Kidney glomerular epithelial cell (primary cell): ENCODE results near the gene C2CD2.
A peak's percentile ranks its signal among the peaks of the same experiment; 100 is the strongest.

ENCODE experiments used
- DNase-seq: peaks from one replicate; lab custom pipeline; 2025; lab: John Stamatoyannopoulos, UW

Gene C2CD2

GRCh38 chr21:41888749-41889376 is 65.0 kb downstream of the C2CD2 start:
- DNase-seq = no peak

GRCh38 chr21:41887667-41888066 is 66.2 kb downstream of the C2CD2 start:
- DNase-seq = no peak

- DNase-seq = no peak
These were observed 67.5 kb downstream of the C2CD2 start for GRCh38 chr21:41886328-41886727.

- no peak for DNase-seq
These were observed 68.3 kb downstream of the C2CD2 start for GRCh38 chr21:41885341-41886024.

- DNase-seq = no peak
These were observed 69.3 kb downstream of the C2CD2 start for GRCh38 chr21:41884501-41885030.

- no peak for DNase-seq
These were observed 70.2 kb downstream of the C2CD2 start for GRCh38 chr21:41883582-41883981.

GRCh38 chr21:41881051-41881450 is 72.8 kb downstream of the C2CD2 start:
- DNase-seq = no peak

- DNase-seq = no peak
These were observed 73.7 kb downstream of the C2CD2 start for GRCh38 chr21:41880153-41880552.

GRCh38 chr21:41879190-41879998 is 74.4 kb downstream of the C2CD2 start, which contains the start of gene PRDM15:
PRDM15 (minus strand) TSS chr21:41879344; CDS start chr21:41860363, 18,981 bp downstream.
- DNase-seq = peak; percentile 50

- peak; percentile 50 for DNase-seq
These were observed 75.0 kb downstream of the C2CD2 start for GRCh38 chr21:41878831-41879189.

GRCh38 chr21:41877901-41878830 is 75.7 kb downstream of the C2CD2 start:
- peak; percentile 29 for DNase-seq

GRCh38 chr21:41876928-41877652 is 76.7 kb downstream of the C2CD2 start:
- no peak for DNase-seq

GRCh38 chr21:41876396-41876795 is 77.4 kb downstream of the C2CD2 start:
- no peak for DNase-seq

- no peak for DNase-seq
These were observed 78.7 kb downstream of the C2CD2 start for GRCh38 chr21:41875086-41875485.

GRCh38 chr21:41874611-41875010 is 79.2 kb downstream of the C2CD2 start:
- no peak for DNase-seq

- no peak for DNase-seq
These were observed 80.4 kb downstream of the C2CD2 start for GRCh38 chr21:41873426-41873825.

GRCh38 chr21:41873005-41873404 is 80.8 kb downstream of the C2CD2 start:
- DNase-seq = no peak

GRCh38 chr21:41871293-41872030 is 82.4 kb downstream of the C2CD2 start:
- DNase-seq = no peak

- DNase-seq = no peak
These were observed 84.0 kb downstream of the C2CD2 start for GRCh38 chr21:41869771-41870170.

GRCh38 chr21:41868062-41868710 is 85.6 kb downstream of the C2CD2 start:
- no peak for DNase-seq
